ENCODE results near the gene ZNF324B.
"Not testable (repeated sequence)": the region's sequence is repeated elsewhere in the genome, so short reads cannot be mapped to it uniquely, and the experiment has no call there.

The ZNF324B gene

GRCh38 chr19:58451358-58452101, at the start of gene ZNF324B:
Gene ZNF324B, plus strand, starts transcription at chr19:58451622. Its CDS starts 2,080 bp downstream, at chr19:58453702.
- DNase-seq = peak; percentile 96

DNA sequence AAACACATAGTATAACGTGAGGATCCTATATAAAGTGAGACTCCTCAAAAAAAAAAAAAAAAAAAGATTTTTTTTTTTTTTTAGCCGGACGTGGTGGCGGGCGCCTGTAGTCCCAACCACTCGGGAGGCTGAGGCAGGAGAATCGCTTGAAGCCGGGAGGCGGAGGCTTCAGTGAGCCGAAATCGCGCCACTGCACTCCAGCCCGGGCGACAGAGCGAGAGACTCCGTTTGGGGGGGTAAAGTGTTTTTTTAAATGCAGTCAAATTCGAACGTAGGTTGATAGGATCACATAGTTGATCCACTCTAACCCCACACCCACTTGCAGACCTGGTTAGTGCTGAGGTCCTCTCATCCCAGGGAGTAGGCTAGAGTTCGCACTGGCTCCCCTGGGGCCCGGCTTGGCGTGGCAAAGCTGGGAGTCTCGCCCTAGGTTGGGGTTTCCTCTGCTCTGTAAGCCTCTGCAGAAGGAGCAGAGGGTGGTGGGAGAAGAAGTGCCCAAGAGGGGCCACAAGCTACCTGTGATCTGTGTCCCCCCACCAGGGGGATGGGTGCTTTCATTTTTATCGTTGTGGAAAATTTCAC, 49.5 kb upstream of the ZNF324B start:
- DNase-seq = no peak

- DNase-seq = not testable (repeated sequence)
Observed at GRCh38 chr19:58403920-58404478, 47.4 kb upstream of the ZNF324B start.

GRCh38 chr19:58406818-58407657, 44.4 kb upstream of the ZNF324B start:
- no peak for DNase-seq

DNA sequence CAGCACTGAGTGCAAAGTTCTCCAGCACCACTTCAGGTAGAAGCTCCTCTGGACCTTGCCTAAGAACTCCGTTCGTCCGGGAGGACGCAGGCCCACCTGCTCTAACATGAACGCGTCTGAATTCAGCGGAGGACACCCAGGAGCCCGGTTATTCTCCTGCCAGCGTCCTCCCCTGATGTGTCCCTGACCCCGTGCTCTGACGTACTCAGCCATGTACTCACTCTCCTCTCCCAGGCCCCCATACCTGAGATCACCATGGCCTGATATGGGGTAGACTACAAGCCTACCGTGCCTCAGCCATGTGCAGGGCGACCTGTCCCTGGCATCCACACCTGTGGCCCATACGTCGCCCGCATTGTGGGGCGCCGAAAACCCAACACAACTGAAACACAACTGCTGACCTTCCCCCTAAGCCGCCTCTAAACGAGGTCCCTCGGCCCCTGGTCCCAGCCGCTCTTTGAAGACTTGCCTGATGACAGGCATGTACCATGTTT, 43.7 kb upstream of the ZNF324B start:
- DNase-seq = no peak

DNA sequence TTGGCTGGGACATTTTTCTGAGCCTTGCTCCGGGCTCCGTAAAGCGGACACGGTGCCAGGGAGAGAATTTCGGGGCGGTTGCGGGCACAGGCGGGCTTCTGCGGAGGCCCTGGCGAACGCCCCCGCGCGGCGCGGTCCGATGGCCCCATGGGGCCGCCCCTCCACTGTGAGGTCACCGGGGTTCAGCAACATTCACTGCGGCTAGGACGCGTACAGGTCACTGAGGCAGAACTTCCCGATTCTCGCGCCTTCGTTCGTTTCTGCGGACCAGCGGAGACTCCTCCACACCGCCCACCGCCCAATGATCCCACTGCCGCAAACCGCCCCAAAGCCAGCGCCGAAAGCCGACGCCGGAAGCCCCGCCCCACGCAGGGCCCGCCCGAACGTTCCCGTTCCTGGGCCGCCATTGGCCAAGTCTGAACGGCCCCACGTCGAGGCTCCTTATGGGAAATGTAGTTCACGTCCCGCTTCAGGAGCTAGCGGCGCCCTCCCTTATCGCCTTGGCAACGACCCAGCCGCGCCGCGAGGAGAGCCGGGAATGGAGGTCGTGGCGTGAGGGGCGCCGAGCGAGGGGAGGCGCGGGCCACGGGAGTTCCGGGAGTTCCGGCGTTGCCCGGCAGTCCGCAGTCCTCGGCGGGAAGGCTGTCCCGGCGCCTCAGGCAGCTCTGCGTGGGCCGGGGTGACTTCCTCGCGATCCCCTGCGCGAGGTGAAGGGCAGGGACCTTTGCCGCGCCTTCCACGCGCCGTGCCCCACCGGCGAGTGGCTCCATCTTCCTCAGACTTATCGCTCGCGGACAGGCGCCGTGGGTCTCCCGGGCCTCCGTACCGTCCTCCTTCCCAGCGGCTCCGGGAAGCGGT, 43.0 kb upstream of the ZNF324B start, which contains the start of gene ZNF584:
ZNF584 (plus strand) TSS at position 498 of the 858 bp plus-strand sequence. CDS start 499 bp downstream, outside the sequence.
- peak; percentile 93 for DNase-seq

DNA sequence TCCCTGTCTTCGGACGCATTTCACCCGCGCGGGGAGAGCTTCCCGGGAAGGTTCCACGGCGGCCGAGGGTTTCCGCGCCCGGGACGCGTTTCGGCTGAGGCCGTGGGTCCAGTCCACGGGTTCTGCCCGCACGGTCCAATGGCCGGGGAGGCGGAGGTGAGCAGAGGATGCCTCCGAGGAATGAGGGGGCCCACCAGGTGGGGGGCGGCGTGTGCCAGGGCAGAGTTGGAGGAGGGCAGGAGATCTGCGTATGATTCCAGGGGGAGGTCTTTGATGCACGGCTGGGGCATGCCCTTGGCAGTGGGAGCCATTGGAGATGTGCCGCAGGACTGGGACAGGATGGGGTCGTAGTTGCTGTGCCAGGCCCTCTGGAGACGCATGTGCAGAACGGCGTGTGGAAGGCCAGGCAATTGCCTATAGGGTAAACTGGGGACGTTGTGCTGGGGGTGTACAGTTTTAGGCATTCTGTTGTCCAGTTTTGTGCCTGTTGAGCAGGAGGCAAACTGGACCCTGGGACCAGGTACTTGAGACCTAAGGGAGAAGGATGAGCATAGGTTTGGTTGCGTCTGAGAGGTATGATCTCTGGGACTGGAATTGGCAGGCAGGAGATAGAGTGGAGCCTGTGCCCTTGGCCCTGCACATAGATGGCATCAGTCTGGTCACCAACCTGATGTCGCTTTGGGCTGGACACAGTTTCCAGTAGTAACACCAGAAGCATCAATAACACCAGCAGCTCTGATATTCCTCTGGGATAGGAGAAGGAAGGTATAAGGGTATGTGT, 42.2 kb upstream of the ZNF324B start:
- no peak for DNase-seq

DNA sequence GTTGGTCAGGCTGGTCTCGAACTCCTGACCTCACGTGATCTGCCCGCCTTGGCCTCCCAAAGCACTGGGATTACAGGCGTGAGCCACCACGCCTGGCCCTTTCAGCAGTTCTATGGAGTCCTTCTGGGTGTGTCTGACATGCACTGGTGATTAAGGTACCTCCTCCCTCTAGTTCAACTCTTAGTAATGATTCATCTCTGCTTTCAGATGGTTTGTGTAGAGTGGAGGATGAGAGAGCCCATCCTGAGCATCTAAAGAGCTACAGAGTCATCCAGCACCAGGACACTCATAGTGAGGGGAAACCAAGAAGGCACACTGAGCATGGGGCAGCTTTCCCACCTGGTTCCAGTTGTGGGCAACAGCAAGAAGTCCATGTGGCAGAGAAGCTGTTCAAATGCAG, 34.8 kb upstream of the ZNF324B start:
- no peak for DNase-seq

GRCh38 chr19:58417071-58417470, 34.4 kb upstream of the ZNF324B start:
- DNase-seq = no peak

GRCh38 chr19:58428617-58429016, 22.8 kb upstream of the ZNF324B start:
- DNase-seq = no peak

GRCh38 chr19:58429745-58430144, 21.7 kb upstream of the ZNF324B start:
- no peak for DNase-seq

DNA sequence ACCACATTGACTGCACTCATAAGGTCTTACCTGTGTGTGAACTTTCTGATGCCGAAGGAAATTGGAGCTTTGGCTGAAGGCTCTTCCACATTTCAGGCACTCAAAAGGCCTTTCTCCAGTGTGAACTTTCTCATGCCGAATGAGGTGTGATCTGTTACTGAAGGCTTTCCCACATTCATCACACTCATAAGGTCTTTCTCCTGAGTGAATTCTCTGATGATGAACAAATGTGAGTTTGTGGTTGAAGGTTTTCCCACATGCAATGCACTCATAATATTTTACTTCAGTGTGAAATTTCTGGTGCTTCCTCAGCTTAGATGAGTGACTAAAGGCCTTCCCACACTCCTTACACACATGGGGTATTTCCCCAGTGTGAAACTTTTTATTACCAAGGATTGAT, 17.2 kb upstream of the ZNF324B start:
- no peak for DNase-seq

GRCh38 chr19:58439576-58440554, 11.6 kb upstream of the ZNF324B start, which contains the start of gene ZNF132:
Gene ZNF132, minus strand, starts transcription at chr19:58440153. Its CDS starts 332 bp downstream, at chr19:58439821.
- DNase-seq = no peak

DNA sequence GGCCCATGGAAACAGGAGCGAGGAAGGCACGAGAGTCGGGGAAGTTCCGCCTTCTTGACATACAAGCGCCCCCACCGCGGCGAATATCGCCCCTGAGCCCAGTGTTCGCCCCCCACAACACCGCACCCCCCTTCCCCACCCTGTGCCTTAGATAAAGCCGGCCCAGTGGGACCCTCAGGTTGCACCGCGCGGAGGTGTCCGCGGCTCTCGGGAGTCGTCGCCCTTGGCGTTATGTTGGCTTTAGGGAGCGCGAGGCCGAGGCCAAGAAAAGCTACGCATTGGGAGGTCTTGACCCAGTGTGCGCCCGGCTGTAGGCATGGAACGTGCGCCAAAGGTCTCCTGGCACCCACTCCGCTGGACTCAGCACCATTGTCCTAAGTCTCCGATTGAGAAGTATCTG, 10.9 kb upstream of the ZNF324B start:
- DNase-seq = no peak

DNA sequence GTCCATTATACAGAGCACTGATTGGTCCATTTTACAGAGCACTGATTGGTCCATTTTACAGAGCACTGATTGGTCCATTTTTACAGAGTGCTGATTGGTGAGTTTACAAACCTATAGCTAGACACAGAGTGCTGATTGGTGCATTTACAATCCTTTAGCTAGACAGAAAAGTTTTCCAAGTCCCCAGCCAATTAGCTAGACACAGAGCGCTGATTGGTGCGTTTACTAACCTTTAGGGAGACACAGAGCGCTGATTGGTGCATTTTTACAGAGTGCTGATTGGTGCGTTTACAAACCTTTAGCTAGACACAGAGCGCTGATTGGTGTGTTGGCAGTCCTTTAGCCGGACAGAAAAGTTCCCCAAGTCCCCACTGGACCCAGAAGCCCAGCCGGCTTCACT, 8.4 kb upstream of the ZNF324B start:
- DNase-seq = not testable (repeated sequence)

DNA sequence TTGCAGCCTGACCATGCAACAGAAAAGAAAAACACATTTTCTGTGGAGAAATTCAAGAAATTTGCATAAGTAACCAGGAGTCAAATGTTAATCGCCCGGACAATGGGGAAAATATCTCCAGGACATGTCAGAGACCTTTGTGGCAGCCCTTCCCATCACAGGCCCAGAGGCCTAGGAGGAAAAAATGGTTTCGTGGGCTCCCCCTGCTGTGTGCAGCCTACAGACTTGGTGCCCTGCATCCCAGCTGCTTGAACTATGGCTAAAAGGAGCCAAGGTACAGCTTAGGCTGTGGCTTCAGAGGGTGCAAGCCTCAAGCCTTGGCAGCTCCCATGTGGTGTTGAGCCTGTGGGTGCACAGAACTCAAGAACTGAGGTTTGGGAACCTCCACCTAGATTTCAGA, 2.6 kb upstream of the ZNF324B start:
- not testable (repeated sequence) for DNase-seq

DNA sequence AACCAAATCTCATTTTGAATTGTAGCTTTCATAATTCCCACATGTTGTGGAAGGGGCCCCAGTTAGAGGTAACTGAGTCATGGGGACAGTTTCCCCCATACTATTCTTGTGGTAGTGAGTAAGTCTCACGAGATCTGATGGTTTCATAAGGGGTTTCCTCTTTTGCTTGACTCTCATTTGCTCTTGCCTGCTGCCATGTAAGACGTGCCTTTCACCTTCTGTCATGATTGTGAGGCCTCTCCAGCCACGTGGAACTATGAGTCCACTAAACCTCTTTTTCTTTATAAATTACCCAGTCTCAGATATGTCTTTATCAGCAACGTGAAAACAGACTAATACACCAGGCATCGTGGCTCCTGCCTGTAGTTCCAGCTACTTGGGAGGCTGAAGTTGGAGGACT, 1.4 kb upstream of the ZNF324B start:
- not testable (repeated sequence) for DNase-seq

GRCh38 chr19:58450856-58451357, 515 bp upstream of the ZNF324B start:
- no peak for DNase-seq

DNA sequence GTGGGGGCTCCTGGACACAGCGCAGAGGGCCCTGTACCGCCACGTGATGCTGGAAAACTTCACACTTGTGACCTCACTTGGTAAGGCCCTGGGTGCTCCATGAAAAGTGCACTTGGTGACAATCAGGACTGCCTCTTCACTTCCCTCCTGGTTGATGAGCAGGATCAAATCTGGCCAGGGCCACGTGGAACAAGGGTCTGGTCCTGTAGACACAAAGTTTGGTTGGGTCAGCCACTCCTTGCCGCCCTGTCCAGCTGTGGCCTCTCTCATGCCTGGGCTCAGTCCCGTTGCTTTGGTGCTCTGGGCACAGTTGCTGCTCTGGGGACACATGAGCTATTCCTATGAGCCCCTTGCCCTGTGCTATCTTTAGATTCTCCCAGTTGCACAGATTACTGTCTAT, 2.3 kb downstream of the ZNF324B start:
- no peak for DNase-seq

- no peak for DNase-seq
Observed at GRCh38 chr19:58455306-58455705, 3.9 kb downstream of the ZNF324B start.

All from NCI-H345 (cell line).